Stimulated activated effector memory CD8-positive, alpha-beta T cell treated with anti-CD3 and anti-CD28 coated beads, Interleukin-12 subunit alpha, Interleukin-12 subunit beta, amount 100 ng/mL, for 72 hours (primary cell): Measurements from ENCODE around the gene MST1R.
"Not testable (repeated sequence)": the region's sequence is repeated elsewhere in the genome, so short reads cannot be mapped to it uniquely, and the experiment has no call there.

Source experiments
- ATAC-seq: fragments of 150-1000 bp; cut with Tn5 transposase; 2 replicates; pipeline ENCODE4 v1.10.0; 2021
- DNase-seq, 2 donors: peaks; one replicate each; pipeline ENCODE4 v3.0.0; 2021 to 2022; ENCODE audit warnings: low spot score in 2 of 2
- H3K27ac Mint-ChIP-seq: one replicate; pipeline ENCODE4 v1.8.0; 2022; ENCODE audit warnings: mild to moderate bottlenecking, mixed read lengths
- H3K36me3 Mint-ChIP-seq: one replicate; pipeline ENCODE4 v1.8.0; 2022; ENCODE audit warnings: mild to moderate bottlenecking, mixed read lengths
- H3K4me1 Mint-ChIP-seq: one replicate; pipeline ENCODE4 v1.8.0; 2022; ENCODE audit warnings: mixed read lengths
- H3K4me3 Mint-ChIP-seq: one replicate; pipeline ENCODE4 v1.8.0; 2022; ENCODE audit warnings: mild to moderate bottlenecking, mixed read lengths
- H3K9me3 Mint-ChIP-seq: one replicate; pipeline ENCODE4 v1.8.0; 2022; ENCODE audit warnings: mixed read lengths

The MST1R gene

DNA sequence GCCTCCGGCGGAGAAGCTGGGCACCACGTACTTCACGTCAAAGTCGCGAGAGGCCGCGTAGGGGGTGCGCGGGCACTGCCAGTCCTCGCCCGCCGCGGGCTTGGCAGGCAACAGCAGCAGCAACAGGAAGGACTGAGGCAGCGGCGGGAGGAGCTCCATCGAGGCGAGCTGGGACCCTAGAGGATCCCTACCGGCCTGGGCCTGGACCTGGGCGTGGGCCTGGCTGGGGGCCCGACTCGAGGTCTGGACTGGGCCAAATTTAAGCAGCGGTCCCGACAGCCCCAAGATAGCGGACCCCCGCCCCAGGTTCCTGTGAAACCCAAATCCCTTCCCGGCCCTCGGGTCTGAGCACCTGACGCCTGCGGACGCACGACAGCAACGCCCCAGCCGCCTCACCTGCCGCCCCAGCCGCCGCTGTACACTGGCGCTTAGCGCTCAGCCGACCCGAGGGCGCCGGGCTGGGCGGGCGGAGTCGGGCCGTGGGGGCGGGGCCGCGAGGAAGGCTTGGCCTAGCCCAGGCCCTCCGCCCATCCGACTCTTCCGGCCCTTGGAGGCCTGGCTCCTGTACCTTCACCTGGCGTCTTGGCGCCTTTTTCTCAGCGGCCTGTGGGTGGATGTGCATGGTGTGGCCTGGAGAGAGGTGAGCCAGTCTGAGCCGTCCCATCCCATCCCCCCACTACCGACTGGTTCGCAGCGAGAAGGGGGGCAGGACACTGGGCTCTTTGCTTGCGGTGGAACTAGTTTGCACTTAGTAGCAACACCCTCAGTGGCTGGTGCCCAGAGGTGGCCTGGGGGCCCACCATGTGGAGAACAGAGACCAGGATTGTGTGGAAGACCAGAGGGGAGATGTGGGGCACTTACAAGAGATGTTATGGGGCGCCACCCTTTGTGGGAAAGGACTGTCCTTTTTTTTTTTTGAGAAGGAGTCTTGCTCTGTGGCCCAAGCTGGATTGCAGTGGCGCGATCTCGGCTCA lies at the start of gene MST1R:
TSS of gene MST1R (minus strand) at position 423 of the 974 bp plus-strand sequence. CDS start at position 159, 264 bp downstream.
- Mint-ChIP-seq H3K36me3 (no peaks in the 10 kb centered on the region), H3K4me1 (peaks cover 19% of the 10 kb centered on the region), H3K9me3 (no peaks in the 10 kb centered on the region), H3K27ac (peak within 1 kb of the TSS; percentile 98), H3K4me3 (peak within 1 kb of the TSS; percentile 81)
- DNase-seq, result peak; percentile 77 to 89
- peak; percentile 97 for ATAC-seq

DNA sequence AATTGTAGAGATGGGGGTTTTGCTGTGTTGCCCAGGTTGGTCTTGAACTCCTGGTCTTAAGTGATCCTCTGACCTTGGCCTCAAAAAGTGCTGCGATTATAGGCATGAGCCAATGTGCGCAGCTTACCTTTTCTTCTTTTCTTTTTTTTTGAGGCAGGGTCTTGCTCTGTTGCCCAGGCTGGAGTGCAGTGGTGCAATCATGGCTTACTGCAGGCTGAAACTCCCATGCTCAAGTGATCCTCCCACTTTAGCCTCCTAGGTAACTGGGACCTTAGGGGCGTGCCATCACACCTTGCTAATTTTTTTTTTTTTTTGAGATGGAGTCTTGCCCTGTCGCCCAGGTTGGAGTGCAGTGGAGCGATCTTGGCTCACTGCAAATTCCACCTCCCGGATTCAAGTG lies 49.3 kb upstream of the MST1R start:
- no peak overlapping the region for H3K27ac Mint-ChIP-seq
- H3K4me3 Mint-ChIP-seq, result no peak overlapping the region
- H3K4me1 Mint-ChIP-seq, result peaks cover 15% of the 10 kb centered on the region
- no peak for DNase-seq
- peaks cover 25% of the 10 kb centered on the region for H3K36me3 Mint-ChIP-seq
- no peak for ATAC-seq
- H3K9me3 Mint-ChIP-seq, result no peaks in the 10 kb centered on the region

DNA sequence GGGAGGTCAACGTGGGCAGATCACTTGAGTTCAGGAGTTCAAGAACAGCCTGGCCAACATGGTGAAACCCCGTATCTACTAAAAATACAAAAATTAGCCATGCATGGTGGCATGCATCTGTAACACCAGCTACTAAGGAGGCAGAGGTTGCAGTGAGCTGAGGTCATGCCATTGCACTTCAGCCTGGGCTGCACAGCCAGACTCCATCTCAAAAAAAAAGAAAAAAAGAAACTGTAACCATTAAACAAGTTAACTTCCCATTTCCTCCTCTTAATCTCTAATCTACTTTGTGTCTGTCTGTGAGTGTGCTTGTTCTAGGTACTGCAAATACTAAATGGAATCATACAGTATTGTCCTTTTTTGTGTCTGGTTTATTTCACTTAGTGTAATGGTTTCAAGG lies 39.0 kb upstream of the MST1R start:
- Mint-ChIP-seq H3K4me1 (peaks cover 35% of the 10 kb centered on the region), H3K4me3 (no peak overlapping the region), H3K27ac (peak overlapping the region; percentile 30), H3K9me3 (no peaks in the 10 kb centered on the region), H3K36me3 (peaks cover 67% of the 10 kb centered on the region)
- ATAC-seq (no peak), DNase-seq (no peak)

DNA sequence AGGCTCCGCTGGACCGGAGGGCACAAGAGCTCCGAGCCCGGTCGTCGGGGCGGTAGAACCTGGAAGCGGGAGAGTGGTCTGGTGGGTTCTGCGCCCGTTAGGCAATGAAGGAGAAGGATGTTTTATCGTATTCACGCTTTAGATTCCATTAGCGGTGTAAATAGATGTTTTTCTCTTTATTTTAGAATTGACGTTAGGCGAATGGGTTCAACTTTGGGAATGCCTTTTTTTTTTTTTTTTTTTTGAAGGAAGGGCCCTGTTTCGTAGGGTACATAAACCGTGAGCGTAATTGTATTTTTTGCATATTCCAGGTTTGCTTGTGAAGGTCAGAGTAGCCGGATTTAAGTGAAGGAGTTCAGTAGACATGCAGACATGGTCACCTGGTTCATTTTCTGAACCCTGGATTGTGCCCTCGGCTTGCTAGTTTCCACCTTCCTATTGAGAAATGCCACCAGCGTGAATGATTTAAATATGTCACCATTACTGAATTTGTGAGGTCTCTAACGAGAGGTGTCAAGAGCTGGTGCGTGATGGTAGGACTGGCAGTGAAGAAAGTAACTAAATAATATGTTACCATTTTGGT lies 37.1 kb upstream of the MST1R start:
- no peaks in the 10 kb centered on the region for H3K9me3 Mint-ChIP-seq
- H3K27ac Mint-ChIP-seq, result peak overlapping the region; percentile 98
- DNase-seq (no peak), ATAC-seq (no peak)
- peaks cover 35% of the 10 kb centered on the region for H3K4me1 Mint-ChIP-seq
- H3K36me3 Mint-ChIP-seq, result peaks cover 53% of the 10 kb centered on the region
- H3K4me3 Mint-ChIP-seq, result peak overlapping the region; percentile 96

DNA sequence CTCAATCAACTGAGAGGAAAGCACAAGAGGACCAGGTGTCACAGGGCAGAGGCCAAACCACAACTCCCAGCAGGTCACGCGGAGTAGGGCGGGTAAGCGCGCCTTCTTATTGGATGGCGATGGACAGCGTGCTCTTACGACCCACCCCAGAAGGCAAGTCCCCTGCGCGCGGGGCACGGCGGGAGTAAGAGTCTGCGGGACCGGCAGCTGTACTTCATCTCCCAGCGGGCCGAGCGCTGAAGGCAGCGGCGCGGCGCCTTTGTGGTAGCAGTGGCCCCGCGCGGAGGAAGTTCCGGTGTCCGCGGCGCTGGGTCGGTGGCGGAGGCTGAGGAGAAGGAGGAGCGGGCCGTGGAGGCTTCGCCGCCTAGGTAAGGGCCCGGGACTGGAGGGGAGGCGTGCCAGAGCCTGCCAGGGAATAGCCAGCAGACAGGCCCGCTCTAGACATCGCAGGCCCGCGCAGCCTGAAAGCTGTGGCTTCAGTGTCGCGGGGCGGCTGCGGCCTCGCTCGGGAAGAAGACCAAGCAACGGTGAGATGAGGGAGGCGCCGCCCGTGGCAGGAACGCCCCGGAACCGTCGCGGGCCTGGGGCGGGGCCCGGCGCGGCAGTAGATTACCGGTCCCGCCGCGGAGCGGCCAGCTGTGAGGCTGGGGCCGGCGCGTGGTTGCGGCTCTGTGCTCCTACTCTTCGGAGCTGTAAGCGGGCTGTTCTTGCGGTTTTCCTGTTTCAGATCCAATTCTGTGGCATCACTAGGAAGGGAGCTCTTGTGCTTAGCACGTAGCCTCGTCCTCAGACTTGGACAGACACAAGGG lies 36.4 kb upstream of the MST1R start, which contains the start of gene RBM6:
TSS of gene RBM6 (plus strand) at position 293 of the 809 bp plus-strand sequence. CDS start 22,492 bp downstream, outside the sequence.
- peak within 1 kb of the TSS; percentile 96 for H3K4me3 Mint-ChIP-seq
- DNase-seq (peak; percentile 85 to 96), ATAC-seq (peak; percentile 98)
- peaks cover 35% of the 10 kb centered on the region for H3K4me1 Mint-ChIP-seq
- peaks cover 46% of the 10 kb centered on the region for H3K36me3 Mint-ChIP-seq
- H3K9me3 Mint-ChIP-seq, result no peaks in the 10 kb centered on the region
- H3K27ac Mint-ChIP-seq, result peak within 1 kb of the TSS; percentile 98

DNA sequence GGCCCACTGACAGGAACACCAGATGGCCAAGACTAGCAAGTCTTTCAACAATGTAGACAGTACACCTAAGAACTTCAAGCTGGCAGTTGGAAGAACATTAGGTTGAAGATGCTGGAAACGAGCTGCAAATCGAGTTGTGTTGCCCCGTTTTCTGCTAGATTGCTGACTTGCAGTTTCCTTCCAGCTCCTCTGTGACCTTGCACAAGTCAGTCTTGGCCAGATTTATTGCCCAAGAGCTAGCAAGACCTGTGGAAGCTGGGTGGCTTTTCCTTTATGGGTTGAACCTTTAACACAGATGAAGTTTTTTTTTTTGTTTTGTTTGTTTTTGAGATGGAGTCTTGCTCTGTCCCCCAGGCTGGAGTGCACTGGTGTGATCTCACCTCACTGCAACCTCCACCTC lies 33.4 kb upstream of the MST1R start:
- no peak for ATAC-seq
- Mint-ChIP-seq H3K4me1 (peaks cover 20% of the 10 kb centered on the region), H3K36me3 (peaks cover 17% of the 10 kb centered on the region), H3K27ac (no peak overlapping the region), H3K4me3 (no peak overlapping the region), H3K9me3 (no peaks in the 10 kb centered on the region)
- DNase-seq, result no peak

DNA sequence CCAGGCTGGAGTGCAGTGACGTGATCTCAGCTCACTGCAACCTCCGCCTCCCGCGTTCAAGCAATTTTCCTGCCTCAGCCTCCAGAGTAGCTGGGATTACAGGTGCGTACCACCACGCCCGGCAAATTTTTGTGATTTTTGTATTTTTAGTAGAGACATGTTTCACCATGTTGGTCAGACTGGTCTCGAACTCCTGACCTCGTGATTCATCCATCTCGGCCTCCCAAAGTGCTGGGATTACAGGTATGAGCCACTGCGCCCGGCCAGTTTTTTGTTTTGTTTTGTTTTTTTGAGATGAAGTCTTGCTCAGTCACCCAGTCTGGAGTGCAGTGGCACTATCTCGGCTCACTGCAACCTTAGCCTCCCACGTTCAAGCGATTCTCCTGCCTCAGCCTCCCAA lies 28.6 kb upstream of the MST1R start:
- not testable (repeated sequence) for ATAC-seq, DNase-seq, H3K9me3 Mint-ChIP-seq, H3K4me3 Mint-ChIP-seq, H3K27ac Mint-ChIP-seq, H3K36me3 Mint-ChIP-seq
- H3K4me1 Mint-ChIP-seq, result peaks cover 20% of the 10 kb centered on the region

DNA sequence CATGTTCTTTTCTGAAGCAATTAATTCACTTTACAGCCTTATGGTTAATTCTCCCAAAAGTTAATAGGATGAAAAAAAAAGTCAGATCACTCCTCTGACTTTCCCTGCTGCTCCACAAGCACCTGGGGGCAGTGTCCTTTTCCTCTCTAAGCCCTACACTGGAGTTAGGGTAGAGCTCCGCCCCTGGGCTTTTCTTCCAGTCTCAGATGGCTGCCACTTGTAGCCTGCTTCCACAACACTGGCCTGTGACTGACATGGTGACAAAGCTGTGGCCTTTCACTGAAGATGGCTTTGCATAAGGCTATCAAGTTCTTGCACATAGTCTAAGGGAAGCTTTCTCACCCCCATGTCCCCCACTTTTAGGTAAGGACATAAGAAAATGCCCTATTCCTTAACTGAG lies 27.2 kb upstream of the MST1R start:
- Mint-ChIP-seq H3K27ac (peak overlapping the region; percentile 90), H3K4me1 (peaks cover 25% of the 10 kb centered on the region), H3K9me3 (no peaks in the 10 kb centered on the region), H3K36me3 (no peaks in the 10 kb centered on the region), H3K4me3 (no peak overlapping the region)
- no peak for ATAC-seq
- no peak for DNase-seq

DNA sequence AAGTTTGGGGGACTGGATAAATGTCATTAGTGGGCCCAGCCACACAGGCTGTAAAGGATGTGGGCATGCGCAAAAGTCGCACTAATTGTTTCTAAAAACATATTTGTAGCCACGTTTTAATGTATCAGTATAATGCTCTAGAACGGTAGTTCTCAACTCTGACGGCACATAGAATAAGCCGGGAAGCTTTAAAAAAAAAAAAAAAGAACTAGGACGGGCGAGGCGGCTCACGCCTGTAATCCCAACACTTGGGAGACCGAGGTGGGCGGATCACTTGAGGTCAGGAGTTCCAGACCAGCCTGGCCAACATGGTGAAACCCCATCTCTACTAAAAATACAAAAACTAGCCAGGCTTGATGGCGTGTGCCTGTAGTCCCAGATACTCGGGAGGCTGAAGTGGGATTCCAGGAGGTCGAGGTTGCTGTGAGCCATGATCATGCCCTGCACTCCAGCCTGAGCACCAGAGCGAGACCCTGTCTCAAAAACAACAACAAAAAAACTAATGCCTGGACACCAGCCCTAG lies 26.6 kb upstream of the MST1R start:
- ATAC-seq, result no peak
- DNase-seq, result no peak
- H3K4me3 Mint-ChIP-seq, result peak overlapping the region; percentile 83
- H3K4me1 Mint-ChIP-seq, result peaks cover 29% of the 10 kb centered on the region
- no peaks in the 10 kb centered on the region for H3K36me3 Mint-ChIP-seq
- H3K27ac Mint-ChIP-seq, result peak overlapping the region; percentile 90
- no peaks in the 10 kb centered on the region for H3K9me3 Mint-ChIP-seq

DNA sequence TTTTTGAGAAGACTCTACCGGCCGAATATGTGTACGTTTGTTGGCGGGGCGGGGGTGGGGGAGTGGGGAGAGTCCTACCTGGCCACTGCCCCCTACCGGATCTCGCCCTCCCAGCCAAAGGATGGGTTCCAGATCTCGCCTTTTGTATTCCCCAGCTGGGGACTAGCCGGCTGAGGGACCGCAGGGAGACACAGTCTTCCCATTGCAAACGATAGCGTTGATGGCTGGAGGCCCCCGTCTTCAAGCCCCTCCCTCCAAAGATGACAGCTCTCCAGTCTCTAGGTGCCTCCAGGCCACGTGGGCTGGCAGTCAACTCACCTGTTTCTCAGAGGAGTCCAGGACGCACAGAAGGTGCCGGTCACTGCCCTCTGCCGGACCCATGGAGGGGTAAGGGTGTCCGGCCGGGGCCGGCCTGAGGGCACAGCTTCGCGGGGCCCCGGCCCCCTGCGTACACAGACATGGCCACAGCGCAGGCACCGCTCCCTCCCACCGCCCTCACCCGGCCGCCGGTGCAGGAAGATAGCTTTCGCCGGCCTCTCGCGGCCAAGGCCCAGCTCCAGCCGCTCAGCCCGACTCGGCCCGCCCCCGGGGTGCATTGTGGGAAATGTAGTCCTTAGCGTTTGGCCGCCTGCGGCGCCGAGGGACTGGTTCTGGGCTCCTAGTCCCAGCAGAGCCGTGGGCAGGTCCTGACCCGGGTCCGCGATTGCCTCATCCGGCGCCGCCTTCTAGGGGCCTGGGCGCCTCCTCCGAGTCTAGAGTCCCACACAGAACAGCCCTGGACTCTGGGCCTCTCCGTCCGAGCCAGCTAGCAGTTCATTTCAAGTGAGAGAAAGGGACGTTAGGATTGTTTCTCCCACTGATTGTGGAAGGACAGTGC lies 25.9 kb upstream of the MST1R start, which contains the start of gene MON1A:
TSS of gene MON1A (minus strand) at position 521 of the 877 bp plus-strand sequence. CDS start 16,465 bp downstream, outside the sequence.
- no peaks in the 10 kb centered on the region for H3K36me3 Mint-ChIP-seq
- H3K9me3 Mint-ChIP-seq, result no peaks in the 10 kb centered on the region
- ATAC-seq (peak; percentile 98), DNase-seq (peak; percentile 90 to 96)
- peak within 1 kb of the TSS; percentile 90 for H3K27ac Mint-ChIP-seq
- H3K4me1 Mint-ChIP-seq, result peaks cover 29% of the 10 kb centered on the region
- H3K4me3 Mint-ChIP-seq, result peak within 1 kb of the TSS; percentile 83

DNA sequence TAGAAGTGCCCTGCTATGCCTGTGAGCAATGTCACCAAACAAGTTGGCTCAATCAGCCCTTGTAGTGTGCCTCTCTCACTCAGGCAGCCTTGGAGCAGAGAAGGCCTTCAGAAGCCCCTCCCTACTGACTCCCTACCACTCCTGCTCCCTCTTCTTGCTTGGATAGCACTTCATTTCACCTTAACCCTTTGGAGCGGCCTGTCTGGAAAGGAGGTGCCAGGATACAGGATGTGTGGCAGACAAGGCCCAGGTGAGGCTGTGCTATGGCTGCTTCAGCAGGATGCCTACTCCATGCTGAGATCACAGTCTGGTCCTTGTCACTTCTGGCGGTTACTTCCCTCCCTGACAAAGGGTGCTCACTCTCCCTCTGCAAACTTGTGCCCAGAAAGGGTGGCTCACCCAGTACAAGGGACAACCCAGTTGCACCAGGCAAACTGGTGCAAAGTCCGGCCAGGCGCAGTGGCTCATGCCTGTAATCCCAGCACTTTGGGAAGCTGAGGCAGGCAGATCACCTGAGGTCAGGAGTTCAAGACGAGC lies 24.9 kb upstream of the MST1R start:
- Mint-ChIP-seq H3K27ac (peak overlapping the region; percentile 90), H3K4me3 (peak overlapping the region; percentile 83), H3K36me3 (no peaks in the 10 kb centered on the region)

DNA sequence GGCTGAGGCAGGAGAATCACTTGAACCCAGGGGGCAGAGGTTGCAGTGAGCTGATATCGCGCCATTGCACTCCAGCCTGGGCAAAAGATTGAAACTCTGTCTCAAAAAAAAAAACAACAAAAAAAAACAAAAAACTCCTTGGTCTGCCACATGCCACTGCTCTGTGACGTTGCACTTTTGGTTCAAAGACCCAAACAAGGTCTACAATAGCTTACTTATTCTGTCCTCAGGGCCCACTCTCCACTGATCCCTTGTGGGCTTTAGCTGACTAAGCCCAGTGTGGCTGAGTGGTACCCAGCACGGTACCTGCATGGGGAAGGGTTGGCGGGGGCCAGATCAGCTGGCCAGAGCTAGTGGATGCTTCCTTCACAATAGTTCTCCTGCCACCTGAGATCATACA lies 24.1 kb upstream of the MST1R start:
- peaks cover 29% of the 10 kb centered on the region for H3K4me1 Mint-ChIP-seq
- no peaks in the 10 kb centered on the region for H3K36me3 Mint-ChIP-seq
- no peak for ATAC-seq
- DNase-seq, result no peak
- H3K9me3 Mint-ChIP-seq, result no peaks in the 10 kb centered on the region
- H3K27ac Mint-ChIP-seq, result no peak overlapping the region
- no peak overlapping the region for H3K4me3 Mint-ChIP-seq

More for the DNA sequence above, 24.9 kb upstream of the MST1R start:
- DNase-seq (no peak), ATAC-seq (no peak)
- Mint-ChIP-seq H3K4me1 (peaks cover 29% of the 10 kb centered on the region), H3K9me3 (no peaks in the 10 kb centered on the region)

DNA sequence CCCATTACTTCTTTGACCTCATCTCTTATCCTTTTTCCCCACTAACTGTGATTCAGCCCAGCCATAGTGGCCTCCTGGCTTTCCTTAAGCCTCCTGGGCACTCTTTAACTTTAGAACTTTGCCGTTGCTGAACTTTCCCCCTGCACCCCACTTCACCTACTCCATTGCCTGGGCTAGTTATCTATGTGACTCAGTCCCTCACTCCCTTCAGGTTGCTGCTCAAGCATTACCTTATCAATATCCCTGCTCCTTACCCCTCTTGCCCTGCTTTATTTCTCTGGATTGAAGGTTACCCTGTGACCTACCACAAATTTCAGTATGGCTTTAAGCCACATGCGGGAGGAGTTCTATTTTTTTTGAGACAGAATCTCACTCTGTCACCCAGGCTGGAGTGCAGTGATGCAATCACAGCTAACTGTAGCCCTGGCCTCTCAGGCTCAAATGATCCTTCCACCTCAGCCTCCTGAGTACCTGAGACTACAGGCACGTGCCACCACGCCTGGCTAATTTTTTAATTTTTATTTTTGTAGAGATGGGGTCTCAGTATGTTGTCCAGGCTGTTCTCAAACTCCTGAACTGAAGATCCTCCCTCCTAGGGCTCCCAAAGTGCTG lies 22.6 kb upstream of the MST1R start:
- Mint-ChIP-seq H3K4me3 (no peak overlapping the region), H3K36me3 (no peaks in the 10 kb centered on the region), H3K27ac (peak overlapping the region; percentile 36), H3K9me3 (no peaks in the 10 kb centered on the region), H3K4me1 (peaks cover 29% of the 10 kb centered on the region)
- ATAC-seq (no peak), DNase-seq (no peak)
